PC-9 (cell line): ENCODE measurements around the gene CD1B.

Experiments used
- EZH2 ChIP-seq: fragments of 200-600 bp; sonication (generic); IDR thresholded peaks from 2 replicates; pipeline ENCODE4 v1.8.0; 2017; ENCODE audit warnings: antibody characterized with exemption, low read depth
- TF ChIP-seq, protein P1 (sequence below): fragments of 200-600 bp; sonication (generic); conservative IDR thresholded peaks from 2 replicates; pipeline ENCODE4 v1.6.1; 2017; ENCODE audit warnings: mixed run types, antibody characterized with exemption, mild to moderate bottlenecking, moderate library complexity

- TF ChIP-seq, protein P1, sequence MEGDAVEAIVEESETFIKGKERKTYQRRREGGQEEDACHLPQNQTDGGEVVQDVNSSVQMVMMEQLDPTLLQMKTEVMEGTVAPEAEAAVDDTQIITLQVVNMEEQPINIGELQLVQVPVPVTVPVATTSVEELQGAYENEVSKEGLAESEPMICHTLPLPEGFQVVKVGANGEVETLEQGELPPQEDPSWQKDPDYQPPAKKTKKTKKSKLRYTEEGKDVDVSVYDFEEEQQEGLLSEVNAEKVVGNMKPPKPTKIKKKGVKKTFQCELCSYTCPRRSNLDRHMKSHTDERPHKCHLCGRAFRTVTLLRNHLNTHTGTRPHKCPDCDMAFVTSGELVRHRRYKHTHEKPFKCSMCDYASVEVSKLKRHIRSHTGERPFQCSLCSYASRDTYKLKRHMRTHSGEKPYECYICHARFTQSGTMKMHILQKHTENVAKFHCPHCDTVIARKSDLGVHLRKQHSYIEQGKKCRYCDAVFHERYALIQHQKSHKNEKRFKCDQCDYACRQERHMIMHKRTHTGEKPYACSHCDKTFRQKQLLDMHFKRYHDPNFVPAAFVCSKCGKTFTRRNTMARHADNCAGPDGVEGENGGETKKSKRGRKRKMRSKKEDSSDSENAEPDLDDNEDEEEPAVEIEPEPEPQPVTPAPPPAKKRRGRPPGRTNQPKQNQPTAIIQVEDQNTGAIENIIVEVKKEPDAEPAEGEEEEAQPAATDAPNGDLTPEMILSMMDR: no peak
- no peak for TF ChIP-seq EZH2
Measured at GRCh38 chr1:158331106-158331425, 265 bp downstream of the CD1B start.
